ENCODE measurements around the gene CTSW.

The CTSW gene

DNA sequence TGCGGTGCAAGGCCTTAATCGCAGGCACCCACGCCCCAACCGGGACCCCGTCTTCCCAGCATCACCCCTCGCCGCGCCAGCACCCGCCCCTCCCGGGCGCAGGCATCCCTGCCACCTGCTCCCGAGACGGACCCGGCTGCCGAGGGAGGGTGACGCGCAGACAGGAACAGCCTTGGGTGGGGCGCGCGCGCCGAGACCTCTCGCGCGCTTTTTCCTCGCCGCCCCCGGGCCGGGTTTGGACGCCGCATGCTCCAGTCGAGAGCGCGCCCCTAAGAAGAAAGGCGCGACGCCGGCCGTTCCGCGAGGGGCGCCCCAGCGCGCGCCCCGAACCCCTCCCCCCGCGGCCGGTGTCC, 22.2 kb upstream of the CTSW start:
- Histone ChIP-seq H3K9me3 (ENCODE audit: insufficient read depth, low read length) (no peaks in the 10 kb centered on the region), H3K4me2 (ENCODE audit: low read depth, low read length, poor library complexity, severe bottlenecking) (peak overlapping the region; percentile 86), H3K36me3 (ENCODE audit: low read length) (peaks cover 24% of the 10 kb centered on the region), H3K79me2 (ENCODE audit: insufficient read depth, low read length) (peaks cover 45% of the 10 kb centered on the region), H3K27me3 (ENCODE audit: low read length) (no peaks in the 10 kb centered on the region), H4K20me1 (ENCODE audit: low read depth, low read length) (peaks cover 16% of the 10 kb centered on the region), H3K4me3 (ENCODE audit: insufficient read depth, low read length, poor library complexity, severe bottlenecking) (peak overlapping the region; percentile 66), H3K9ac (ENCODE audit: low read length) (peak overlapping the region; percentile 97), H3F3A (ENCODE audit: insufficient read depth) (peaks cover 29% of the 10 kb centered on the region), H3K9me2 (replicated peaks; ENCODE audit: insufficient read depth, low read length) (no peaks in the 10 kb centered on the region), H2AFZ (ENCODE audit: low read depth, low read length, severe bottlenecking) (no peak overlapping the region), H3K27ac (ENCODE audit: low read depth, low read length) (peak overlapping the region; percentile 90)
- TF ChIP-seq EZH2phosphoT487 (conservative IDR thresholded peaks at IDR 0.05; ENCODE audit: low read length) = no peak
- TF ChIP-seq, protein P1, sequence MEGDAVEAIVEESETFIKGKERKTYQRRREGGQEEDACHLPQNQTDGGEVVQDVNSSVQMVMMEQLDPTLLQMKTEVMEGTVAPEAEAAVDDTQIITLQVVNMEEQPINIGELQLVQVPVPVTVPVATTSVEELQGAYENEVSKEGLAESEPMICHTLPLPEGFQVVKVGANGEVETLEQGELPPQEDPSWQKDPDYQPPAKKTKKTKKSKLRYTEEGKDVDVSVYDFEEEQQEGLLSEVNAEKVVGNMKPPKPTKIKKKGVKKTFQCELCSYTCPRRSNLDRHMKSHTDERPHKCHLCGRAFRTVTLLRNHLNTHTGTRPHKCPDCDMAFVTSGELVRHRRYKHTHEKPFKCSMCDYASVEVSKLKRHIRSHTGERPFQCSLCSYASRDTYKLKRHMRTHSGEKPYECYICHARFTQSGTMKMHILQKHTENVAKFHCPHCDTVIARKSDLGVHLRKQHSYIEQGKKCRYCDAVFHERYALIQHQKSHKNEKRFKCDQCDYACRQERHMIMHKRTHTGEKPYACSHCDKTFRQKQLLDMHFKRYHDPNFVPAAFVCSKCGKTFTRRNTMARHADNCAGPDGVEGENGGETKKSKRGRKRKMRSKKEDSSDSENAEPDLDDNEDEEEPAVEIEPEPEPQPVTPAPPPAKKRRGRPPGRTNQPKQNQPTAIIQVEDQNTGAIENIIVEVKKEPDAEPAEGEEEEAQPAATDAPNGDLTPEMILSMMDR (IDR thresholded peaks at IDR 0.05; ENCODE audit: insufficient read depth, low read length, poor library complexity, severe bottlenecking) = no peak

DNA sequence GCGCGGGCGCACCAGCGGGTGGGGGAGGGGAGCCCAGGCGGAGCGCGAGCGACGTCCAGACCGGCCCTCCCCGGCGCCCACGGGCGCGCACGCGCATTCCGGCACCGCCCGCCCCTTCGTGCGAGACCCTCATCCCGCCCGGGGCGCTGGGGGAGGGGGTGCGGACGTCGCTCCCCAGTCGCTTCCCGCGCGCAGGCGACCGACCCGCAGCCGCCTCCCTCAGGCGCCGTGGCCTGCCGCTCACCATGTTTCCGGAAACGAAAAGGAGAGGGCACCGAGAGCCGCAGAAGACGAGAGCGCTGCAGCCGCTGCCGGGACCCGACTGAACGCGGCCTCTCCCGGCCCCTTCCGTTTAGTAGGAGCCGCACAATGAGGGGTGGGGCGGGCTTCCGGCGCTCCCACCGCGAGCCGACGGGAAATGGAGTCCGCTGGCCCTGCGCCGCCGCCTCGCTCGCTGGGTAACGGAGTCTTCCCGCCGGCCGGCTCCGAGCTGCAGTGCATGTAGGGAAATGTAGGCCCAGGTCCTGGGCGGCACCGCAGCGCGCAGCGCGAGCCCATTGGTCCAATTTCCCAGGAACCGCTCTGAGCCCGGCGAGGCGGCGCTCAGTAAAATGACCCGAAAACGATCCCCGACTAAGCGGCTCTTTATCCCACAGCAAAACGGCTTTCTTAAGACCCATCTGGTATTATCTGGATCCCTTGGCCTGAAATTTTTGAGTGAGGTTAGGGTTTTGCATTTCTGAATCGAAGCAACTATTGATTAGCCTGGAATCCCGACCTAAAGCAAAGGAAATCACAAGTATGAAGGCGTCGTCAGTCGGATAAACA, 21.6 kb upstream of the CTSW start, which contains the start of gene CFL1:
Gene CFL1, minus strand, starts transcription at position 328 of the 828 bp plus-strand sequence. Its CDS starts 81 bp downstream, at position 247.
- peak within 1 kb of the TSS; percentile 90 for H3K27ac ChIP-seq (ENCODE audit: low read depth, low read length)
- H4K20me1 ChIP-seq (ENCODE audit: low read depth, low read length) = peaks cover 16% of the 10 kb centered on the region

DNA sequence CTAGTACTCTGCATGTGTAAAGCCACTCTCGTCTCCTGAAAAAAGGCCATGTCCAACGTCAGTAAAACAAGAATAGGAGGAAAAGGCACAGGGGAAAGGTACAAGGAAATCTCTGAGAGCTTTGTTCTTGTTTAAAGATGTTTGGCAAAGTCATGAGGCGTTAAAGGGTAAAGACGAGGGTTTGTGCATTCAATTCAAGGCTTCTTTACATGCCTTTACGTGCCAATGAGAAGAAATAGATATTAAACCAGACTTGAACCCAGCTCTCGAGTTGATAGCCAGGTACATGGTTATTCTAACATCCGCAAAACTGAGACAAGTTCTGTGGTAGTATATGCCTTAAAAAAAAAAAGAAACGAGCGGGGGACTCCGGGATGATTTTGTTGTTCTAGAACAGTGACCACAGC, 21.0 kb upstream of the CTSW start:
- H4K20me1 ChIP-seq (ENCODE audit: low read depth, low read length) = peaks cover 16% of the 10 kb centered on the region
- peak overlapping the region; percentile 42 for H2AFZ ChIP-seq (ENCODE audit: low read depth, low read length, severe bottlenecking)
- no peaks in the 10 kb centered on the region for H3K9me3 ChIP-seq (ENCODE audit: insufficient read depth, low read length)
- H3K79me2 ChIP-seq (ENCODE audit: insufficient read depth, low read length) = peaks cover 45% of the 10 kb centered on the region
- H3K4me2 ChIP-seq (ENCODE audit: low read depth, low read length, poor library complexity, severe bottlenecking) = peak overlapping the region; percentile 94
- H3K36me3 ChIP-seq (ENCODE audit: low read length) = peaks cover 24% of the 10 kb centered on the region
- TF ChIP-seq, protein P1 (IDR thresholded peaks at IDR 0.05; ENCODE audit: insufficient read depth, low read length, poor library complexity, severe bottlenecking) = no peak
- no peak for TF ChIP-seq EZH2phosphoT487 (conservative IDR thresholded peaks at IDR 0.05; ENCODE audit: low read length)
- H3F3A ChIP-seq (ENCODE audit: insufficient read depth) = peaks cover 21% of the 10 kb centered on the region
- H3K27me3 ChIP-seq (ENCODE audit: low read length) = no peaks in the 10 kb centered on the region
- no peaks in the 10 kb centered on the region for H3K9me2 ChIP-seq (replicated peaks; ENCODE audit: insufficient read depth, low read length)
- H3K27ac ChIP-seq (ENCODE audit: low read depth, low read length) = peak overlapping the region; percentile 90
- peak overlapping the region; percentile 65 for H3K4me3 ChIP-seq (ENCODE audit: insufficient read depth, low read length, poor library complexity, severe bottlenecking)
- peak overlapping the region; percentile 97 for H3K9ac ChIP-seq (ENCODE audit: low read length)

More for the DNA sequence above, 21.6 kb upstream of the CTSW start, which contains the start of gene CFL1:
- Histone ChIP-seq H3K4me2 (ENCODE audit: low read depth, low read length, poor library complexity, severe bottlenecking) (peak within 1 kb of the TSS; percentile 94), H3K9me3 (ENCODE audit: insufficient read depth, low read length) (no peaks in the 10 kb centered on the region), H3K9ac (ENCODE audit: low read length) (peak within 1 kb of the TSS; percentile 97), H3K9me2 (replicated peaks; ENCODE audit: insufficient read depth, low read length) (no peaks in the 10 kb centered on the region), H3K79me2 (ENCODE audit: insufficient read depth, low read length) (peaks cover 45% of the 10 kb centered on the region), H3K4me3 (ENCODE audit: insufficient read depth, low read length, poor library complexity, severe bottlenecking) (peak within 1 kb of the TSS; percentile 66), H3F3A (ENCODE audit: insufficient read depth) (peaks cover 27% of the 10 kb centered on the region), H3K27me3 (ENCODE audit: low read length) (no peaks in the 10 kb centered on the region), H2AFZ (ENCODE audit: low read depth, low read length, severe bottlenecking) (peak within 1 kb of the TSS; percentile 42), H3K36me3 (ENCODE audit: low read length) (peaks cover 24% of the 10 kb centered on the region)
- no peak for TF ChIP-seq EZH2phosphoT487 (conservative IDR thresholded peaks at IDR 0.05; ENCODE audit: low read length)
- TF ChIP-seq, protein P1 (IDR thresholded peaks at IDR 0.05; ENCODE audit: insufficient read depth, low read length, poor library complexity, severe bottlenecking) = no peak

Measured in SU-DHL-6 (cell line).